H9 (cell line): Measurements from ENCODE around the gene STYXL2. TPM values are rescaled to one million over a fixed set of nuclear protein-coding genes. Genes with fewer than 3 reads are reported as not detected.

Experiments used
- DNase-seq: peaks from one replicate; pipeline ENCODE4 v3.0.0-alpha.2; 2017
- H2AFZ ChIP-seq: one replicate; pipeline ENCODE4 v1.6.1; 2013; ENCODE audit warnings: mild to moderate bottlenecking, low read length, control low read depth, moderate library complexity
- H2AK5ac ChIP-seq: 2 replicates; pipeline ENCODE4 v1.6.1; 2013; ENCODE audit warnings: low read length, control low read depth, mixed read lengths; ENCODE audit not compliant: insufficient read length
- H2BK120ac ChIP-seq: one replicate; pipeline ENCODE4 v1.6.1; 2013; ENCODE audit warnings: low read depth, mild to moderate bottlenecking, low read length, control low read depth, inconsistent platforms; ENCODE audit not compliant: poor library complexity, severe bottlenecking
- H2BK12ac ChIP-seq: 2 replicates; pipeline ENCODE4 v1.6.1; 2013; ENCODE audit warnings: low read length, control low read depth, mixed read lengths, low read depth; ENCODE audit not compliant: insufficient read length
- H2BK15ac ChIP-seq: 2 replicates; pipeline ENCODE4 v1.6.1; 2013; ENCODE audit warnings: low read depth, low read length, control low read depth
- H2BK20ac ChIP-seq: one replicate; pipeline ENCODE4 v1.6.1; 2013; ENCODE audit warnings: low read depth, mild to moderate bottlenecking, low read length, control low read depth, inconsistent platforms; ENCODE audit not compliant: poor library complexity, severe bottlenecking
- H2BK5ac ChIP-seq: 2 replicates; pipeline ENCODE4 v1.6.1; 2013; ENCODE audit warnings: low read length, control low read depth, mixed read lengths; ENCODE audit not compliant: insufficient read length
- H3K14ac ChIP-seq: 2 replicates; pipeline ENCODE4 v1.6.1; 2013; ENCODE audit warnings: low read length, control low read depth; ENCODE audit not compliant: insufficient read depth
- H3K18ac ChIP-seq: 2 replicates; pipeline ENCODE4 v1.6.1; 2013; ENCODE audit warnings: low read depth, mild to moderate bottlenecking, mixed read lengths, low read length, control low read depth; ENCODE audit not compliant: insufficient read length
- H3K23ac ChIP-seq: 2 replicates; pipeline ENCODE4 v1.6.1; 2013; ENCODE audit warnings: low read length, control low read depth, mixed read lengths, low read depth; ENCODE audit not compliant: insufficient read length
- H3K23me2 ChIP-seq: 2 replicates; pipeline ENCODE4 v1.6.1; 2013; ENCODE audit warnings: low read depth, mild to moderate bottlenecking, mixed read lengths, low read length, control low read depth; ENCODE audit not compliant: insufficient read length, poor library complexity, severe bottlenecking
- H3K27ac ChIP-seq: 2 replicates; pipeline ENCODE4 v1.5.1; 2013; ENCODE audit warnings: low read length, control low read depth, mixed read lengths, low read depth; ENCODE audit not compliant: insufficient read length
- H3K27me3 ChIP-seq: 2 replicates; pipeline ENCODE4 v1.6.1; 2013; ENCODE audit warnings: low read length, control low read depth, inconsistent platforms; ENCODE audit not compliant: insufficient read depth
- H3K4ac ChIP-seq: 2 replicates; pipeline ENCODE4 v1.6.1; 2013; ENCODE audit warnings: low read depth, mild to moderate bottlenecking, control low read depth, inconsistent platforms, low read length, moderate library complexity
- H3K4me1 ChIP-seq: 2 replicates; pipeline ENCODE4 v1.6.1; 2013; ENCODE audit warnings: low read length, control low read depth, inconsistent platforms; ENCODE audit not compliant: insufficient read depth
- H3K4me2 ChIP-seq: 2 replicates; pipeline ENCODE4 v1.6.1; 2013; ENCODE audit warnings: low read length, control low read depth, mixed read lengths; ENCODE audit not compliant: insufficient read length, insufficient read depth
- H3K56ac ChIP-seq: 2 replicates; pipeline ENCODE4 v1.6.1; 2013; ENCODE audit warnings: low read depth, mild to moderate bottlenecking, mixed read lengths, low read length, control low read depth; ENCODE audit not compliant: insufficient read length
- H3K79me1 ChIP-seq: 2 replicates; pipeline ENCODE4 v1.6.1; 2013; ENCODE audit warnings: low read depth, mild to moderate bottlenecking, moderate library complexity, low read length, control low read depth, inconsistent platforms; ENCODE audit not compliant: insufficient read depth, poor library complexity, severe bottlenecking
- H3K79me2 ChIP-seq: 2 replicates; pipeline ENCODE4 v1.6.1; 2013; ENCODE audit warnings: low read length, control low read depth, inconsistent platforms; ENCODE audit not compliant: insufficient read depth
- H3K9ac ChIP-seq: 2 replicates; pipeline ENCODE4 v1.6.1; 2013; ENCODE audit warnings: low read length, control low read depth, mixed read lengths; ENCODE audit not compliant: insufficient read length; ENCODE audit errors: extremely low read depth
- H3K9me3 ChIP-seq: one replicate; pipeline ENCODE4 v1.6.1; 2013; ENCODE audit warnings: low read depth, low read length, inconsistent platforms; ENCODE audit not compliant: control insufficient read depth
- H3T11ph ChIP-seq: one replicate; pipeline ENCODE4 v1.6.1; 2013; ENCODE audit warnings: mild to moderate bottlenecking, low read length, control low read depth, inconsistent platforms
- H4K20me1 ChIP-seq: one replicate; pipeline ENCODE4 v1.6.1; 2013; ENCODE audit not compliant: control insufficient read depth, insufficient read length, insufficient read depth
- H4K5ac ChIP-seq: 2 replicates; pipeline ENCODE4 v1.6.1; 2013; ENCODE audit warnings: low read depth, mild to moderate bottlenecking, mixed read lengths, low read length, control low read depth; ENCODE audit not compliant: insufficient read length
- H4K8ac ChIP-seq: replicated peaks from 2 replicates; pipeline ENCODE4 v1.6.1; 2013; ENCODE audit warnings: low read length, control low read depth, mixed read lengths, low read depth; ENCODE audit not compliant: insufficient read length
- H4K91ac ChIP-seq: 2 replicates; pipeline ENCODE4 v1.6.1; 2013; ENCODE audit warnings: low read depth, mild to moderate bottlenecking, moderate library complexity, mixed read lengths, low read length, control low read depth; ENCODE audit not compliant: insufficient read length
- H3K27ac Mint-ChIP-seq, 3 experiments: 2 replicates in 2 of 3; 3 replicates in 1 of 3; pipeline ENCODE4 v1.8.0; 2020 to 2021; ENCODE audit warnings: mixed read lengths in 3 of 3, mild to moderate bottlenecking in 1 of 3, moderate library complexity in 1 of 3
- H3K27me3 Mint-ChIP-seq: 2 replicates; pipeline ENCODE4 v1.8.0; 2021; ENCODE audit warnings: low read depth, mild to moderate bottlenecking, moderate library complexity, mixed read lengths
- H3K36me3 Mint-ChIP-seq, 3 experiments: 2 replicates in 2 of 3; 3 replicates in 1 of 3; pipeline ENCODE4 v1.8.0; 2020 to 2021; ENCODE audit warnings: low read depth in 3 of 3, mixed read lengths in 3 of 3; ENCODE audit not compliant: insufficient read depth in 1 of 3
- H3K4me1 Mint-ChIP-seq, 2 experiments: 2 replicates each; pipeline ENCODE4 v1.8.0; 2020; ENCODE audit warnings: mixed read lengths in 2 of 2
- H3K4me3 Mint-ChIP-seq, 2 experiments: 2 replicates in 1 of 2; 3 replicates in 1 of 2; pipeline ENCODE4 v1.8.0; 2020 to 2021; ENCODE audit warnings: mild to moderate bottlenecking in 2 of 2, mixed read lengths in 2 of 2, moderate library complexity in 1 of 2
- H3K9me3 Mint-ChIP-seq, 2 experiments: 2 replicates in 1 of 2; 3 replicates in 1 of 2; pipeline ENCODE4 v1.8.0; 2020; ENCODE audit warnings: mild to moderate bottlenecking in 2 of 2, mixed read lengths in 2 of 2, moderate library complexity in 1 of 2
- CTCF ChIP-seq: fragments of 200-600 bp; sonication (generic); conservative IDR thresholded peaks from 3 replicates; pipeline ENCODE4 v1.8.0; 2021; ENCODE audit warnings: antibody characterized with exemption, mild to moderate bottlenecking
- total RNA-seq: library from RNA; stranded (reverse); gene quantifications from 2 replicates; pipeline ENCODE4 v1.2.1, GENCODE V29; 2021

The STYXL2 gene
- total RNA-seq, 1 experiment from 2014 or later: 0.09 TPM

- no peak overlapping the region for H2BK5ac ChIP-seq
- no peak overlapping the region for H3K4ac ChIP-seq
- no peak overlapping the region for H3K9ac ChIP-seq
- no peaks in the 10 kb centered on the region for H3K79me2 ChIP-seq
- H3K27me3 ChIP-seq: no peaks in the 10 kb centered on the region
- H4K20me1 ChIP-seq: no peaks in the 10 kb centered on the region
- peaks cover 5% of the 10 kb centered on the region in 2 experiments for H3K4me1 Mint-ChIP-seq
- no peak overlapping the region for H3T11ph ChIP-seq
- H3K23me2 ChIP-seq: no peaks in the 10 kb centered on the region
- H2BK120ac ChIP-seq: no peak overlapping the region
- no peak overlapping the region for H3K18ac ChIP-seq
- no peak overlapping the region for H4K5ac ChIP-seq
- H3K4me3 Mint-ChIP-seq: no peak overlapping the region
- no peak overlapping the region for H3K4me2 ChIP-seq
- no peaks in the 10 kb centered on the region for H3K9me3 ChIP-seq
- H3K27ac Mint-ChIP-seq: no peak overlapping the region
- H2BK12ac ChIP-seq: no peak overlapping the region
- DNase-seq: no peak
- no peaks in the 10 kb centered on the region for H3K4me1 ChIP-seq
- H2BK20ac ChIP-seq: no peak overlapping the region
- H3K27me3 Mint-ChIP-seq: peaks cover 11% of the 10 kb centered on the region
- no peaks in the 10 kb centered on the region for H3K79me1 ChIP-seq
- H3K14ac ChIP-seq: no peak overlapping the region
- no peak overlapping the region for H2BK15ac ChIP-seq
- no peak overlapping the region for H2AFZ ChIP-seq
- H4K8ac ChIP-seq: no peak overlapping the region
- H3K27ac ChIP-seq: no peak overlapping the region
- no peak overlapping the region for H4K91ac ChIP-seq
- H3K9me3 Mint-ChIP-seq: no peaks in the 10 kb centered on the region; a peak in 1 of 5 replicates
- H2AK5ac ChIP-seq: no peak overlapping the region
- no peak overlapping the region for H3K23ac ChIP-seq
- TF ChIP-seq CTCF: no peak
- no peak overlapping the region for H3K56ac ChIP-seq
- H3K36me3 Mint-ChIP-seq: no peaks in the 10 kb centered on the region
Measured at GRCh38 chr1:167077868-167078210, 16.0 kb upstream of the STYXL2 start.
